ENCODE measurements around the gene SUN3. TPM values are rescaled to one million over a fixed set of nuclear protein-coding genes. Genes with fewer than 3 reads are reported as not detected.

SUN3 gene
- total RNA-seq, 1 experiment from 2014 or later = not detected

DNA sequence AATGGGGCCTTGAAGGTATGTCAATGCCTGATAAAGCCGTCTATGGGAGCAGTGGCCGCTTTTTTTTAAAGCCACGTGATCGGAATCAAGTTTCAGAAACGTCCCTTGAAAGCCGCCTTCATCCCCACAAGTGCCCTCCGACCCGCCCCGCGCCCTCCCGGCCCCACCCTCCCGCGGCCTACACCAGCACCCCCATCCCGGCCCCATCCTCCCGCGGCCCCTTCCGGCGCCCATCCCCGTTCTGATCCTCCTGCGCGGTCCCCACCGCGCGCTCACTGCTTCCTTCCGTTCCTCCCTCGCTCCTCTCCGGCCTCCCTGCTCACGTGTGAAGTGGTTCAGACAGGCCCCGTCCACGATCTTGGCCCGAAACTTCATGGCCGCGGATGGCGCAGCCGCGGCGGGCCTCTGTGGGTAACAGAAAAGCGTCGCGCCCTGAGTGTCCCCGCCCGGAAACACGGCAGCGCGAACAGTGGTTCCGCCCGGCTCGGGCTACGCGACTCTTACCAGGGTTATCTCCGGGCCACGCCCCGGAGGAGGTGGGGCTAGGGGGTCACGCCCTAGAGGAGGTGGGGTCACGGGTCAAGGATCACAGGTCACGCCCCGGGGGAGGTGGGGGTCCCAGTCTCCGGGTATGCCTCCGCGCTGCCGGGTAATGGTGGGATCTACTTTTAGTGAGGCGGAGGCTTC, 49.6 kb downstream of the SUN3 start, which contains the start of gene HUS1:
Gene HUS1, minus strand, starts transcription at position 471 of the 687 bp plus-strand sequence. Its CDS starts 96 bp downstream, at position 375.
- no peak within 1 kb of the TSS for H2BK120ac ChIP-seq (ENCODE audit: low read depth, low read length, poor library complexity, severe bottlenecking)
- H3K14ac ChIP-seq (ENCODE audit: insufficient read depth, low read length) = peak within 1 kb of the TSS; percentile 96
- H4K20me1 ChIP-seq (ENCODE audit: control insufficient read depth, insufficient read depth, insufficient read length) = no peaks in the 10 kb centered on the region
- H3T11ph ChIP-seq (ENCODE audit: low read length) = no peak within 1 kb of the TSS
- Mint-ChIP-seq H3K27me3 (ENCODE audit: low read depth) (no peaks in the 10 kb centered on the region), H3K4me1 (peaks cover 12 to 13% of the 10 kb centered on the region in 2 experiments), H3K4me3 (peak within 1 kb of the TSS; percentile 92 to 94), H3K36me3 (ENCODE audit: insufficient read depth in 1 of 3, low read depth in 3 of 3) (peaks cover 32 to 44% (median 42%) of the 10 kb centered on the region in 3 experiments; a peak in 6 of 7 replicates), H3K27ac (peak within 1 kb of the TSS; percentile 99), H3K9me3 (no peaks in the 10 kb centered on the region; a peak in 1 of 5 replicates)
- H3K23me2 ChIP-seq (ENCODE audit: insufficient read length, low read depth, low read length, poor library complexity, severe bottlenecking) = peaks cover 5% of the 10 kb centered on the region
- peak within 1 kb of the TSS; percentile 75 for H3K4me2 ChIP-seq (ENCODE audit: insufficient read depth, insufficient read length, low read length)
- no CpG with 5 or more reads among the region's 62 CpGs for WGBS (ENCODE audit: extremely low coverage, insufficient read length, low lambda C conversion rate)
- H2BK20ac ChIP-seq (ENCODE audit: low read depth, low read length, poor library complexity, severe bottlenecking) = no peak within 1 kb of the TSS
- peak within 1 kb of the TSS; percentile 94 for H3K9ac ChIP-seq (ENCODE audit: extremely low read depth, insufficient read length, low read length)
- peak within 1 kb of the TSS; percentile 24 for H2AFZ ChIP-seq (ENCODE audit: low read length)
- TF ChIP-seq, protein P1, sequence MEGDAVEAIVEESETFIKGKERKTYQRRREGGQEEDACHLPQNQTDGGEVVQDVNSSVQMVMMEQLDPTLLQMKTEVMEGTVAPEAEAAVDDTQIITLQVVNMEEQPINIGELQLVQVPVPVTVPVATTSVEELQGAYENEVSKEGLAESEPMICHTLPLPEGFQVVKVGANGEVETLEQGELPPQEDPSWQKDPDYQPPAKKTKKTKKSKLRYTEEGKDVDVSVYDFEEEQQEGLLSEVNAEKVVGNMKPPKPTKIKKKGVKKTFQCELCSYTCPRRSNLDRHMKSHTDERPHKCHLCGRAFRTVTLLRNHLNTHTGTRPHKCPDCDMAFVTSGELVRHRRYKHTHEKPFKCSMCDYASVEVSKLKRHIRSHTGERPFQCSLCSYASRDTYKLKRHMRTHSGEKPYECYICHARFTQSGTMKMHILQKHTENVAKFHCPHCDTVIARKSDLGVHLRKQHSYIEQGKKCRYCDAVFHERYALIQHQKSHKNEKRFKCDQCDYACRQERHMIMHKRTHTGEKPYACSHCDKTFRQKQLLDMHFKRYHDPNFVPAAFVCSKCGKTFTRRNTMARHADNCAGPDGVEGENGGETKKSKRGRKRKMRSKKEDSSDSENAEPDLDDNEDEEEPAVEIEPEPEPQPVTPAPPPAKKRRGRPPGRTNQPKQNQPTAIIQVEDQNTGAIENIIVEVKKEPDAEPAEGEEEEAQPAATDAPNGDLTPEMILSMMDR (conservative IDR thresholded peaks at IDR 0.05) = no peak
- H3K56ac ChIP-seq (ENCODE audit: insufficient read length, low read depth, low read length) = no peak within 1 kb of the TSS
- H3K18ac ChIP-seq (ENCODE audit: insufficient read length, low read depth, low read length) = peak within 1 kb of the TSS; percentile 94
- no peak within 1 kb of the TSS for H4K5ac ChIP-seq (ENCODE audit: insufficient read length, low read depth, low read length)
- peaks cover 3% of the 10 kb centered on the region; the same call in 1 of the 2 replicates for H3K4me1 ChIP-seq (ENCODE audit: insufficient read depth, low read length)
- no peak within 1 kb of the TSS for H2BK5ac ChIP-seq (ENCODE audit: insufficient read length, low read length)
- H4K8ac ChIP-seq (replicated peaks; ENCODE audit: insufficient read length, low read depth, low read length) = no peak within 1 kb of the TSS
- H3K27me3 ChIP-seq (ENCODE audit: insufficient read depth, low read length) = no peaks in the 10 kb centered on the region
- H2BK12ac ChIP-seq (ENCODE audit: insufficient read length, low read depth, low read length) = no peak within 1 kb of the TSS
- no peak within 1 kb of the TSS for H3K4ac ChIP-seq (ENCODE audit: low read depth, low read length)
- peak; percentile 96 for DNase-seq
- no peaks in the 10 kb centered on the region for H3K79me1 ChIP-seq (ENCODE audit: insufficient read depth, low read depth, low read length, poor library complexity, severe bottlenecking)
- H3K23ac ChIP-seq (ENCODE audit: insufficient read length, low read depth, low read length) = no peak within 1 kb of the TSS
- peaks cover 3% of the 10 kb centered on the region; the same call in 1 of the 2 replicates for H3K79me2 ChIP-seq (ENCODE audit: insufficient read depth, low read length)
- H3K27ac ChIP-seq (ENCODE audit: insufficient read length, low read depth, low read length) = peak within 1 kb of the TSS; percentile 65
- no peak within 1 kb of the TSS for H2AK5ac ChIP-seq (ENCODE audit: insufficient read length, low read length)
- no peak within 1 kb of the TSS for H4K91ac ChIP-seq (ENCODE audit: insufficient read length, low read depth, low read length)
- H3K9me3 ChIP-seq (ENCODE audit: control insufficient read depth, low read depth, low read length) = no peaks in the 10 kb centered on the region
- no peak within 1 kb of the TSS for H2BK15ac ChIP-seq (ENCODE audit: low read depth, low read length)
